GM12878 (cell line): ENCODE data around the gene YY2. TPM values are rescaled to one million over a fixed set of nuclear protein-coding genes. Genes with fewer than 3 reads are reported as not detected.

Experiments
- ATAC-seq: fragments of 200-7000 bp; cut with Tn5 transposase; 3 replicates; pipeline ENCODE4 v1.9.1; 2020; ENCODE audit warnings: mild to moderate bottlenecking, moderate library complexity
- BruUV-seq: library from RNA; stranded (reverse); fragments of 400-500 nt; replicated peaks from 2 replicates; lab custom pipeline; 2021; lab: Mats Ljungman, UMichigan
- CTCF ChIA-PET: fragments of 300-600 bp; sonication (Branson Sonifier 250); formaldehyde crosslinking; extraction: SDS; loops from one replicate; lab custom pipeline; 2021; ENCODE audit warnings: inconsistent platforms; lab: Yijun Ruan, JAX
- POLR2A ChIA-PET: fragments of 350-600 bp; formaldehyde crosslinking; extraction: SDS; loops from one replicate; lab custom pipeline; 2021; ENCODE audit warnings: inconsistent platforms; lab: Charles Lee
- RAD21 ChIA-PET: fragments of 300-600 bp; sonication (Branson Sonifier 250); formaldehyde crosslinking; loops from one replicate; lab custom pipeline; 2023; ENCODE audit warnings: antibody characterized with exemption; ENCODE audit not compliant: unreplicated experiment; lab: Charles Lee
- SMC1A ChIA-PET: fragments of 300-600 bp; sonication (Branson Sonifier 250); formaldehyde crosslinking; loops from one replicate; lab custom pipeline; 2023; ENCODE audit not compliant: unreplicated experiment, uncharacterized antibody; lab: Charles Lee
- DNase-seq: peaks from one replicate; pipeline ENCODE4 v3.0.0-alpha.2; 2011; ENCODE audit warnings: low read depth, low spot score
- FAIRE-seq: peaks from 3 replicates; lab custom pipeline; 2011; peaks lifted over from hg19 to GRCh38; lab: Jason Lieb, UNC
- H2AFZ ChIP-seq: 2 replicates; pipeline ENCODE4 v1.6.0; 2011; ENCODE audit warnings: low read depth, low read length, control low read depth; ENCODE audit not compliant: control insufficient read depth
- H3K27ac ChIP-seq: 2 replicates; pipeline ENCODE4 v1.5.1; 2011; ENCODE audit warnings: control low read depth; ENCODE audit not compliant: control insufficient read depth, insufficient read depth
- H3K27me3 ChIP-seq, 2 experiments: replicated peaks in 1 of 2; 2 replicates each; pipeline versions ENCODE4 v1.6.0 to v1.6.1; 2011; ENCODE audit warnings: low read length in 1 of 2; ENCODE audit not compliant: control insufficient read depth in 2 of 2, insufficient read depth in 2 of 2
- H3K36me3 ChIP-seq, 2 experiments: 2 replicates each; pipeline ENCODE4 v1.5.1; 2011; ENCODE audit warnings: low read length in 1 of 2; ENCODE audit not compliant: control insufficient read depth in 2 of 2, insufficient read depth in 2 of 2
- H3K4me1 ChIP-seq: 2 replicates; pipeline ENCODE4 v1.6.1; 2011; ENCODE audit warnings: mild to moderate bottlenecking, low read length, moderate library complexity, mixed read lengths; ENCODE audit not compliant: control insufficient read depth, insufficient read depth
- H3K4me2 ChIP-seq: 2 replicates; pipeline ENCODE4 v1.6.0; 2011; ENCODE audit warnings: control low read depth; ENCODE audit not compliant: control insufficient read depth, insufficient read depth
- H3K4me3 ChIP-seq: fragments of 200-600 bp; sonication (generic); 2 replicates; pipeline ENCODE4 v1.5.1; 2016
- H3K79me2 ChIP-seq: 2 replicates; pipeline ENCODE4 v1.6.0; 2011; ENCODE audit warnings: low read length; ENCODE audit not compliant: control insufficient read depth, insufficient read depth
- H3K9ac ChIP-seq: 2 replicates; pipeline ENCODE4 v1.8.0; 2011; ENCODE audit warnings: low read length, control low read depth, mixed read lengths; ENCODE audit not compliant: control insufficient read depth, insufficient read depth
- H3K9me3 ChIP-seq: replicated peaks from 3 replicates; pipeline ENCODE4 v1.5.1; 2011; ENCODE audit warnings: mild to moderate bottlenecking, low read length; ENCODE audit not compliant: control insufficient read depth, insufficient read depth
- H4K20me1 ChIP-seq: 2 replicates; pipeline ENCODE4 v1.6.0; 2011; ENCODE audit not compliant: control insufficient read depth, insufficient read depth
- CEBPB ChIP-seq, 2 experiments: fragments of 150-350 bp in 1 of 2; IDR thresholded peaks; 2 replicates each; pipeline ENCODE4 v1.6.1; 2012 to 2014; ENCODE audit warnings: low read depth in 2 of 2, low read length in 2 of 2, borderline replicate concordance in 1 of 2, inconsistent platforms in 1 of 2
- EED ChIP-seq: sonication (generic); IDR thresholded peaks from 2 replicates; pipeline ENCODE4 v1.6.1; 2016; ENCODE audit warnings: antibody characterized with exemption, low read depth
- ELK1 ChIP-seq: IDR thresholded peaks from 2 replicates; pipeline ENCODE4 v1.6.1; 2012; ENCODE audit warnings: low read depth, low read length, improper control_type of control experiment
- FOXM1 ChIP-seq: IDR thresholded peaks from 2 replicates; pipeline ENCODE4 v1.6.1; 2012; ENCODE audit warnings: low read depth, mild to moderate bottlenecking, inconsistent platforms, low read length, moderate library complexity
- IKZF1 ChIP-seq: fragments of 450-650 bp; conservative IDR thresholded peaks from 2 replicates; pipeline ENCODE4 v1.6.1; 2017; ENCODE audit warnings: antibody characterized with exemption, mild to moderate bottlenecking
- JUND ChIP-seq: IDR thresholded peaks from 2 replicates; pipeline ENCODE4 v1.6.1; 2012; ENCODE audit warnings: low read depth, mild to moderate bottlenecking, low read length, improper control_type of control experiment, moderate library complexity
- KAT2A ChIP-seq: conservative IDR thresholded peaks from 2 replicates; pipeline ENCODE4 v1.6.1; 2011; ENCODE audit warnings: low read depth, low read length; ENCODE audit not compliant: control insufficient read depth
- NFXL1 ChIP-seq: fragments of 450-650 bp; IDR thresholded peaks from 2 replicates; pipeline ENCODE4 v1.6.1; 2017; ENCODE audit warnings: antibody characterized with exemption, mild to moderate bottlenecking, borderline replicate concordance
- NR2C2 ChIP-seq: IDR thresholded peaks from 2 replicates; pipeline ENCODE4 v1.6.1; 2011; ENCODE audit warnings: borderline replicate concordance, low read depth; ENCODE audit not compliant: control insufficient read depth, insufficient read length
- PML ChIP-seq: IDR thresholded peaks from 2 replicates; pipeline ENCODE4 v1.6.1; 2012; ENCODE audit warnings: low read length, inconsistent platforms
- POLR2AphosphoS2 ChIP-seq: IDR thresholded peaks from 2 replicates; pipeline ENCODE4 v1.6.1; 2011; ENCODE audit warnings: low read depth, mild to moderate bottlenecking, low read length, improper control_type of control experiment, moderate library complexity
- SIN3A ChIP-seq: IDR thresholded peaks from 2 replicates; pipeline ENCODE4 v1.6.1; 2012; ENCODE audit warnings: low read depth, low read length, improper control_type of control experiment
- SIX5 ChIP-seq: IDR thresholded peaks from 2 replicates; pipeline ENCODE4 v1.6.1; 2011; ENCODE audit warnings: mild to moderate bottlenecking, low read depth, low read length, moderate library complexity; ENCODE audit not compliant: severe bottlenecking
- SMARCA5 ChIP-seq: fragments of 450-650 bp; IDR thresholded peaks from 2 replicates; pipeline ENCODE4 v1.6.1; 2017; ENCODE audit warnings: mild to moderate bottlenecking
- SREBF2 ChIP-seq: IDR thresholded peaks from 2 replicates; pipeline ENCODE4 v1.6.1; 2012; ENCODE audit warnings: mild to moderate bottlenecking, low read length
- SUPT20H ChIP-seq: IDR thresholded peaks from 2 replicates; pipeline ENCODE4 v1.6.1; 2011; ENCODE audit warnings: low read depth, mild to moderate bottlenecking, low read length, moderate library complexity, borderline replicate concordance; ENCODE audit not compliant: control insufficient read depth
- SUZ12 ChIP-seq: fragments of 200-600 bp; sonication (generic); IDR thresholded peaks from one replicate; pipeline ENCODE4 v1.6.1; 2018; ENCODE audit warnings: antibody characterized with exemption, mild to moderate bottlenecking; ENCODE audit not compliant: unreplicated experiment
- TARDBP ChIP-seq: IDR thresholded peaks from 2 replicates; pipeline ENCODE4 v1.6.1; 2016; ENCODE audit warnings: borderline replicate concordance
- ZBTB33 ChIP-seq: fragments of 450-650 bp; IDR thresholded peaks from 2 replicates; pipeline ENCODE4 v1.6.1; 2017; ENCODE audit warnings: mild to moderate bottlenecking
- ZNF274 ChIP-seq: IDR thresholded peaks from one replicate; pipeline ENCODE4 v1.8.0; 2011; ENCODE audit not compliant: insufficient read length, insufficient read depth
- WGBS: methylation state at CpG from one replicate; pipeline ENCODE4 v1.1.6; 2016; ENCODE audit warnings: low lambda C conversion rate; ENCODE audit not compliant: insufficient replicate concordance, insufficient coverage; ENCODE audit errors: missing lambda C conversion rate; 5-methylcytosine and 5-hydroxymethylcytosine counted together
- in situ Hi-C: fragments of 300-500 bp; cut with MboI; formaldehyde crosslinking; loops from 9 replicates; pipeline ENCODE4 v1.14.3; 2018; ENCODE audit warnings: mixed read lengths
- intact Hi-C: fragments of 100-400 bp; cut with micrococcal nuclease; formaldehyde crosslinking; loops from one replicate; pipeline ENCODE4 v1.14.2; 2022; ENCODE audit not compliant: unreplicated experiment
- polyA plus RNA-seq, 11 experiments: library from polyadenylated mRNA; depleted of rRNA in 4 of 11; unstranded in 6 of 11; stranded (reverse) in 5 of 11; fragments of >200 nt; fragmentation: Nextera tagmentation in 4 of 11; fragmentation: Illumina TruSeq in 1 of 11; extraction: Ambion mirVana in 4 of 11; extraction: Trizol in 1 of 11; gene quantifications; 1 replicate in 1 of 11; 2 replicates in 10 of 11; pipeline versions ENCODE4 v1.2.1 to v1.2.3, GENCODE V29; 2011 to 2016; ENCODE audit warnings: inconsistent platforms in 2 of 11, missing spikeins in 2 of 11, low read depth in 1 of 11
- total RNA-seq, 4 experiments: library from RNA; depleted of rRNA in 3 of 4; stranded (reverse); fragments of >200 nt in 3 of 4; fragmentation: Illumina TruSeq in 1 of 4; extraction: Trizol in 1 of 4; gene quantifications; 2 replicates each; pipeline versions ENCODE4 v1.2.1 to v1.2.3, GENCODE V29; 2013 to 2021

The YY2 gene
- total and polyA plus RNA-seq, 10 of the 15 experiments (the other 5 are each of a cell fraction or from before 2014, with no cell fraction given): 0.31 to 1.2 (median 0.74) TPM

GRCh38 chrX:21838937-21839333, 16.9 kb upstream of the YY2 start:
- no peaks in the 10 kb centered on the region for H3K9me3 ChIP-seq
- no peak overlapping the region for H3K27ac ChIP-seq
- H3K36me3 ChIP-seq: no peaks in the 10 kb centered on the region
- in situ Hi-C loops: no loop called here
- peak; percentile 8 for ATAC-seq
- peaks cover 12% of the 10 kb centered on the region for H3K79me2 ChIP-seq
- H2AFZ ChIP-seq: peak overlapping the region; percentile 59
- no peak for TF ChIP-seq SREBF2
- TF ChIP-seq CEBPB (IDR thresholded peaks at IDR 0.05; ENCODE audit: borderline replicate concordance in 1 of 2, low read depth in 2 of 2, low read length in 2 of 2): no peak
- no peak for TF ChIP-seq KAT2A
- no peak for TF ChIP-seq NFXL1
- TF ChIP-seq TARDBP: no peak
- no peak for TF ChIP-seq ELK1
- no peak for TF ChIP-seq SIN3A
- TF ChIP-seq SIX5: no peak
- no peak for TF ChIP-seq SUZ12
- no peak for TF ChIP-seq EED
- no peak for TF ChIP-seq ZNF274
- TF ChIP-seq SUPT20H: no peak
- no peak for TF ChIP-seq NR2C2
- no peak for TF ChIP-seq IKZF1
- TF ChIP-seq ZBTB33: no peak
- TF ChIP-seq FOXM1: no peak
- TF ChIP-seq JUND: no peak
- no peak for TF ChIP-seq PML
- TF ChIP-seq SMARCA5: no peak
- TF ChIP-seq POLR2AphosphoS2: no peak
- H3K4me1 ChIP-seq: no peaks in the 10 kb centered on the region
- no peaks in the 10 kb centered on the region for H3K27me3 ChIP-seq
- ChIA-PET POLR2A (no interaction called here), RAD21 (interaction anchor here (1.2 to 1.5 kb wide), 2 partner anchors 16 to 146 kb away, joined by 3 to 4 read pairs; no protein-coding TSS in a partner anchor), SMC1A (interaction anchor here (0.7 to 1.3 kb wide), 2 partner anchors 8 to 146 kb away, joined by 3 to 5 read pairs; no protein-coding TSS in a partner anchor), CTCF (interaction anchor here (0.6 to 1.1 kb wide), 3 partner anchors 100 to 297 kb away, joined by 3 read pairs; no protein-coding TSS in a partner anchor)
- H3K4me3 ChIP-seq: peak overlapping the region; percentile 56; the same call in 1 of the 2 replicates
- no TSS peak for BruUV-seq
- no peak for DNase-seq
- intact Hi-C loops: loop anchor here (2.0 kb wide), 1 partner anchor 102 kb away; the partner anchor contains the start of gene SMS
- WGBS: 17% methylated on average over 4 of the region's 4 CpGs
- FAIRE-seq: no peak
- 0 out of 2 replicates have a peak overlapping the region, but pooled peaks have one; percentile 22 for H3K4me2 ChIP-seq
- peak overlapping the region; percentile 69 for H3K9ac ChIP-seq
- no peaks in the 10 kb centered on the region for H4K20me1 ChIP-seq
